ENCODE data around the gene PHLDB2. TPM values are rescaled to one million over a fixed set of nuclear protein-coding genes. Genes with fewer than 3 reads are reported as not detected.

Gene PHLDB2
- total RNA-seq, 1 donor from 2014 or later = 142 TPM

- no peak for DNase-seq (ENCODE audit: low spot score)
These were observed 23.1 kb downstream of the PHLDB2 start for GRCh38 chr3:111882194-111882593.

- no peak for DNase-seq (ENCODE audit: low spot score)
These were observed 23.7 kb downstream of the PHLDB2 start for GRCh38 chr3:111882799-111883198.

- DNase-seq (ENCODE audit: low spot score) = no peak
These were observed 25.4 kb downstream of the PHLDB2 start for GRCh38 chr3:111884411-111885018.

GRCh38 chr3:111885578-111885977 is 26.5 kb downstream of the PHLDB2 start:
- no peak for DNase-seq (ENCODE audit: low spot score)

GRCh38 chr3:111890051-111890580 is 31.1 kb downstream of the PHLDB2 start:
- DNase-seq (ENCODE audit: low spot score) = no peak

- no peak for DNase-seq (ENCODE audit: low spot score)
These were observed 33.0 kb downstream of the PHLDB2 start for GRCh38 chr3:111892070-111892469.

GRCh38 chr3:111895071-111895470 is 36.0 kb downstream of the PHLDB2 start:
- no peak for DNase-seq (ENCODE audit: low spot score)

GRCh38 chr3:111899966-111900365 is 40.9 kb downstream of the PHLDB2 start:
- no peak for DNase-seq (ENCODE audit: low spot score)

- no peak for DNase-seq (ENCODE audit: low spot score)
These were observed 42.6 kb downstream of the PHLDB2 start for GRCh38 chr3:111901637-111902036.

GRCh38 chr3:111902534-111902933 is 43.5 kb downstream of the PHLDB2 start:
- no peak for DNase-seq (ENCODE audit: low spot score)

- DNase-seq (ENCODE audit: low spot score) = no peak
These were observed 44.0 kb downstream of the PHLDB2 start for GRCh38 chr3:111903067-111903511.

- DNase-seq (ENCODE audit: low spot score) = no peak
These were observed 45.5 kb downstream of the PHLDB2 start for GRCh38 chr3:111904376-111905241.

- no peak for DNase-seq (ENCODE audit: low spot score)
These were observed 47.6 kb downstream of the PHLDB2 start for GRCh38 chr3:111906656-111907055.

GRCh38 chr3:111907151-111907550 is 48.1 kb downstream of the PHLDB2 start:
- DNase-seq (ENCODE audit: low spot score) = no peak

- DNase-seq (ENCODE audit: low spot score) = no peak
These were observed 51.7 kb downstream of the PHLDB2 start for GRCh38 chr3:111910806-111911205.

- no peak for DNase-seq (ENCODE audit: low spot score)
These were observed 52.4 kb downstream of the PHLDB2 start for GRCh38 chr3:111911446-111911845.

- no peak for DNase-seq (ENCODE audit: low spot score)
These were observed 54.2 kb downstream of the PHLDB2 start for GRCh38 chr3:111913163-111913763.

- no peak for DNase-seq (ENCODE audit: low spot score)
These were observed 56.8 kb downstream of the PHLDB2 start for GRCh38 chr3:111915905-111916304.

- no peak for DNase-seq (ENCODE audit: low spot score)
These were observed 58.2 kb downstream of the PHLDB2 start for GRCh38 chr3:111917300-111917699.

- DNase-seq (ENCODE audit: low spot score) = no peak
These were observed 60.5 kb downstream of the PHLDB2 start for GRCh38 chr3:111919370-111920065.

GRCh38 chr3:111921181-111921580 is 62.1 kb downstream of the PHLDB2 start:
- DNase-seq (ENCODE audit: low spot score) = no peak
